ENCODE data around the gene FHDC1. TPM values are rescaled to one million over a fixed set of nuclear protein-coding genes. Genes with fewer than 3 reads are reported as not detected.

Gene FHDC1
- polyA plus RNA-seq, 2 of the 4 experiments (the other 2 are of a cell fraction), result 0.08 to 0.31 TPM

DNA sequence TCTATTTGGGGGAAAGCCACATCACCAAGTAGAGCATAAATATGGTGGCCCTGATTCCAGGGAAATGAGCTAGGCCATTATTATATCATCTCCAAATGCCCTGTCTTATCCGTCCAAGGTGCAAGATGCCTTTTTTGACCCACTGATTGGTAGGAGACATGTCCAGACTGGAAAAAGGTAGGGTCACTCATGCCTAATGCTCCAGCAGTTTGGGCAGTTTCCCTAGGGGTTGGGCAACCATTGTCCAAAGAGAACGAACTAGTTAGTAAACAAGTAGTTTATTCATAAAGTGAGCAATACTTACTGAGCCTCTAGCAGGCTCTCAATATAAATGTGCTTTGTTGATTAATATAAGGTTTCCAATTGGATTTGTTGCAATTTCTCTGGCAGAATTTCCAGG is 6.2 kb downstream of the FHDC1 start:
- Histone ChIP-seq H3K4me1 (no peaks in the 10 kb centered on the region), H3K4me2 (no peak overlapping the region), H3K27ac (no peak overlapping the region), H3K4me3 (no peak overlapping the region), H3K9me3 (no peaks in the 10 kb centered on the region)
- CTCF ChIA-PET, result no interaction called here
- no peak for TF ChIP-seq MAFK (IDR thresholded peaks at IDR 0.05; ENCODE audit: partially characterized antibody)
- TF ChIP-seq KDM5A (IDR thresholded peaks at IDR 0.05), result no peak
- no peak for TF ChIP-seq ESRRA (IDR thresholded peaks at IDR 0.05; ENCODE audit: borderline replicate concordance, low read length)
- no peak for TF ChIP-seq RCOR1 (IDR thresholded peaks at IDR 0.05; ENCODE audit: low read depth, low read length)
- TF ChIP-seq, protein P1, sequence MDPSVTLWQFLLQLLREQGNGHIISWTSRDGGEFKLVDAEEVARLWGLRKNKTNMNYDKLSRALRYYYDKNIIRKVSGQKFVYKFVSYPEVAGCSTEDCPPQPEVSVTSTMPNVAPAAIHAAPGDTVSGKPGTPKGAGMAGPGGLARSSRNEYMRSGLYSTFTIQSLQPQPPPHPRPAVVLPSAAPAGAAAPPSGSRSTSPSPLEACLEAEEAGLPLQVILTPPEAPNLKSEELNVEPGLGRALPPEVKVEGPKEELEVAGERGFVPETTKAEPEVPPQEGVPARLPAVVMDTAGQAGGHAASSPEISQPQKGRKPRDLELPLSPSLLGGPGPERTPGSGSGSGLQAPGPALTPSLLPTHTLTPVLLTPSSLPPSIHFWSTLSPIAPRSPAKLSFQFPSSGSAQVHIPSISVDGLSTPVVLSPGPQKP (IDR thresholded peaks at IDR 0.05; ENCODE audit: low read depth, low read length), result no peak
- TF ChIP-seq CBX2 (IDR thresholded peaks at IDR 0.05; ENCODE audit: borderline replicate concordance, low read depth), result no peak
- TF ChIP-seq ZFP36 (IDR thresholded peaks at IDR 0.05; ENCODE audit: borderline replicate concordance, partially characterized antibody), result no peak
- TF ChIP-seq, protein P2, sequence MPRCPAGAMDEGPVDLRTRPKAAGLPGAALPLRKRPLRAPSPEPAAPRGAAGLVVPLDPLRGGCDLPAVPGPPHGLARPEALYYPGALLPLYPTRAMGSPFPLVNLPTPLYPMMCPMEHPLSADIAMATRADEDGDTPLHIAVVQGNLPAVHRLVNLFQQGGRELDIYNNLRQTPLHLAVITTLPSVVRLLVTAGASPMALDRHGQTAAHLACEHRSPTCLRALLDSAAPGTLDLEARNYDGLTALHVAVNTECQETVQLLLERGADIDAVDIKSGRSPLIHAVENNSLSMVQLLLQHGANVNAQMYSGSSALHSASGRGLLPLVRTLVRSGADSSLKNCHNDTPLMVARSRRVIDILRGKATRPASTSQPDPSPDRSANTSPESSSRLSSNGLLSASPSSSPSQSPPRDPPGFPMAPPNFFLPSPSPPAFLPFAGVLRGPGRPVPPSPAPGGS (IDR thresholded peaks at IDR 0.05), result no peak
- TF ChIP-seq NFE2L2 (conservative IDR thresholded peaks at IDR 0.05; ENCODE audit: low read length), result no peak
- TF ChIP-seq POLR2A (IDR thresholded peaks at IDR 0.05; ENCODE audit: low read length), result no peak
- TF ChIP-seq GATA3 (IDR thresholded peaks at IDR 0.05; ENCODE audit: borderline replicate concordance), result no peak
- TF ChIP-seq HOXB13 (CRISPR knock-in tag; IDR thresholded peaks at IDR 0.05; ENCODE audit: low read depth), result no peak
- TF ChIP-seq, protein P3, sequence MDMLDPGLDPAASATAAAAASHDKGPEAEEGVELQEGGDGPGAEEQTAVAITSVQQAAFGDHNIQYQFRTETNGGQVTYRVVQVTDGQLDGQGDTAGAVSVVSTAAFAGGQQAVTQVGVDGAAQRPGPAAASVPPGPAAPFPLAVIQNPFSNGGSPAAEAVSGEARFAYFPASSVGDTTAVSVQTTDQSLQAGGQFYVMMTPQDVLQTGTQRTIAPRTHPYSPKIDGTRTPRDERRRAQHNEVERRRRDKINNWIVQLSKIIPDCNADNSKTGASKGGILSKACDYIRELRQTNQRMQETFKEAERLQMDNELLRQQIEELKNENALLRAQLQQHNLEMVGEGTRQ (IDR thresholded peaks at IDR 0.05), result no peak
- TF ChIP-seq MYC (IDR thresholded peaks at IDR 0.05; ENCODE audit: borderline replicate concordance, low read length), result no peak
- no peak for TF ChIP-seq HDAC2 (IDR thresholded peaks at IDR 0.05)
- TF ChIP-seq, protein P4, sequence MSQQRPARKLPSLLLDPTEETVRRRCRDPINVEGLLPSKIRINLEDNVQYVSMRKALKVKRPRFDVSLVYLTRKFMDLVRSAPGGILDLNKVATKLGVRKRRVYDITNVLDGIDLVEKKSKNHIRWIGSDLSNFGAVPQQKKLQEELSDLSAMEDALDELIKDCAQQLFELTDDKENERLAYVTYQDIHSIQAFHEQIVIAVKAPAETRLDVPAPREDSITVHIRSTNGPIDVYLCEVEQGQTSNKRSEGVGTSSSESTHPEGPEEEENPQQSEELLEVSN (IDR thresholded peaks at IDR 0.05; ENCODE audit: borderline replicate concordance, low read depth), result no peak
- TF ChIP-seq SMC3 (IDR thresholded peaks at IDR 0.05), result no peak
- TF ChIP-seq HEYL (CRISPR knock-in tag; IDR thresholded peaks at IDR 0.05), result no peak
- TF ChIP-seq HOXA7 (CRISPR knock-in tag; IDR thresholded peaks at IDR 0.05), result no peak
- no peak for FAIRE-seq
- WGBS (ENCODE audit: missing lambda C conversion rate), result 87% methylated on average over 2 of the region's 2 CpGs
- POLR2A ChIA-PET, result no interaction called here
- no peak for DNase-seq (ENCODE audit: low read depth in 1 of 2, low spot score in 1 of 2)
- ATAC-seq, result no peak

DNA sequence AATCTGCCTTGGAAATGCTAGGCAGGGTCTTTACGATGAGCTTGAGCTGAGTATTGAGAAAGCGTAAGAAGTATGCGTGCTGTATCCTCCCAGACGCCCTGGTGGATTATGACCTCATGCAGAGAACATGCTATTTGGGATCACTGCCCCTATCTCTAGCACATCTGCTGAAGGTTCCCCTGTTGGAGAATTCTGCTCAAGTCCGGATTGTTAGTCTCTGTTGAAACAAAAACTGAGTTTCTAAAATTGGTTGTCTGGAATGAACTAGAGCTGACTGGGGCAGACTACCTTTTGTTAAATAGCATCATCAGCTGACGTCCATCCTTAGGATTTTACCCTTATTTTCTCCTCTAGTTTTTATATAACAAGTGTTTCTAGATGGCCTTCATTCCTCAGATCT is 7.5 kb downstream of the FHDC1 start:
- WGBS (ENCODE audit: missing lambda C conversion rate), result 78% methylated on average over 5 of the region's 6 CpGs
- ATAC-seq, result no peak
- H3K4me2 ChIP-seq, result no peak overlapping the region
- ChIA-PET CTCF (interaction anchor here (0.6 kb wide), 1 partner anchor 26 kb away, joined by 4 read pairs; no protein-coding TSS in a partner anchor), POLR2A (no interaction called here)
- FAIRE-seq, result no peak
- TF ChIP-seq CBX8 (IDR thresholded peaks at IDR 0.05) (no peak), SREBF2 (IDR thresholded peaks at IDR 0.05) (no peak)
- no peaks in the 10 kb centered on the region for H3K9me3 ChIP-seq
- no peak overlapping the region for H3K27ac ChIP-seq
- H3K4me1 ChIP-seq, result no peaks in the 10 kb centered on the region
- H3K4me3 ChIP-seq, result no peak overlapping the region
- DNase-seq (ENCODE audit: low read depth in 1 of 2, low spot score in 1 of 2), result no peak

DNA sequence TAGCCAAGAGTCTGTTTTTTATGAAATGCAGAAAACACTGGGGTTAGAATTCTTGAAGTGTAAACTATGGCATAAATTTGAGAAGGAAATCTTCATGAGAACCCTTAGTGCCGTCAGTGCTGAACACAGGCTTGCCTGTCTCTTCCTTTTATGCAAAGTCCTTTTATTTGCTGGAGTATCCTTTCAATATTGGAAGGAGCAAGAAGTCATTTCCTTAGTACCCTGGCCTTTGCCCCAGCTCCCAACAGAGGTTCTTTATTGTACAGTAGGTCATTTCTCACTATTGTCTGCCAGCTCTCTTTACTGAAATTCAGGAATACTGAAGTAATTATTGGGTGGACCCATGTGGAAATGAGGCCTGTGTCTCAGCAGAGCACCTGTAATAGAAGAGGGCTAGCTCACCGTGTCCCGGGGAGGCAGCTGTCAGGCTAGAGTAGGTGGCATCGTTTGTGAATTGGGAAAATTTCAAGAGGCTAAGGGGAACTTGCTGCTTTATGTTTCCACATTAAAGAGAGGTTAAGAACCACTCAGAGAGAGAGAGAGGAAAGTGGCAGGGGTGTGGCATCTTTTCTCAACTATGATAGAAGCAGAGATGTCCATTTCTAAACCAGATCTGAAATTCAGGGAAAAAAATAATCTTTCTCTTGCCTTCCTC is 8.7 kb downstream of the FHDC1 start:
- CTCF ChIA-PET, result interaction anchor here (1.4 kb wide), 1 partner anchor 141 kb away, joined by 3 read pairs; no protein-coding TSS in a partner anchor
- H3K9me3 ChIP-seq, result no peaks in the 10 kb centered on the region
- ATAC-seq (no peak), FAIRE-seq (no peak), DNase-seq (ENCODE audit: low read depth in 1 of 2, low spot score in 1 of 2) (no peak)
- no peak overlapping the region for H3K4me3 ChIP-seq
- TF ChIP-seq JUN (IDR thresholded peaks at IDR 0.05) (no peak), CBX8 (IDR thresholded peaks at IDR 0.05) (no peak), TP53 (CRISPR knock-in tag; IDR thresholded peaks at IDR 0.05) (no peak), FOSB (CRISPR knock-in tag; IDR thresholded peaks at IDR 0.05) (no peak)
- no peak overlapping the region for H3K4me2 ChIP-seq
- H3K27ac ChIP-seq, result no peak overlapping the region
- POLR2A ChIA-PET, result no interaction called here
- 58% methylated on average over 4 of the region's 4 CpGs for WGBS (ENCODE audit: missing lambda C conversion rate)
- H3K4me1 ChIP-seq, result no peaks in the 10 kb centered on the region

Data from A549 (cell line).